ENCODE results near the gene TPCN2.
"Not testable (repeated sequence)": the region's sequence is repeated elsewhere in the genome, so short reads cannot be mapped to it uniquely, and the experiment has no call there.

TPCN2 gene

DNA sequence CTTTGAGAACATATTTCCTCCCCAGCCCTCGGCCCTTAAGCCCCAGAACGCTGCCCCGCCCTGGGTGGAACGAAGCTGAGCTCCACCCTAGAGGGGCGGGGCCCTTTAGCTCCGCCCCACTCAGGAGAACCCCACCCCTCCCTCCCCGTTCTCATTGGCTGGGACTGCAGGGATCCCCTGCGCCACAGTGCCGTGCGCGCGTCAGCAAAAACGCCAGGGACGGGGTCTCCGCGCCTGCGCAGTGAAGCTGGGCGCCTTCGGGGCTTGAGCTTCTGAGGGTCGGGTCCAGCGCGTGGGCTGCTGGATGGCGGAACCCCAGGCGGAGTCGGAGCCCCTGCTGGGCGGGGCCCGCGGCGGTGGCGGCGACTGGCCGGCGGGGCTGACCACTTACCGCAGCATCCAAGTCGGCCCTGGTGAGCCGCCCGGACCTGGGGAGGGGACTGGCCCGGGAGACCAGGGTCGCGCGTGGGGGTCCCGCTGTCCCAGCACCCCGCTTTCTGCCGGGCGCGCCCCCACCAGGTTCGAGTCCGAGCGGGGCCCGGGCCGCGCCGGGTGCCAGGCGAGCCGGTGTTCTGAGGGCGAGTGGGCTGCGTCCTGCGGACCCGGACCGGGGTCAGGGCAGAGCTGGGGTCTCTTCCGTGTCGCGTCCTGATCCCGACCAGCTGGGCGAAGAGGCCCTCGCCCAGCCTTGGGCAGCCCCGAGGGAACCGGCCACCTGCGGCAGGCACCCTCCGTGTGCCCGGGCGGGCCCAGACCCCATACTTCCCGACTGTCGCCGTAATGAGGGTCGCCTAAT lies at the start of gene TPCN2:
Gene TPCN2, plus strand, starts transcription at position 239 of the 796 bp plus-strand sequence. Its CDS starts 66 bp downstream, at position 305.
- peak; percentile 84 for DNase-seq

GRCh38 chr11:68999093-68999747 lies 49.5 kb upstream of the TPCN2 start:
- DNase-seq, result no peak

DNA sequence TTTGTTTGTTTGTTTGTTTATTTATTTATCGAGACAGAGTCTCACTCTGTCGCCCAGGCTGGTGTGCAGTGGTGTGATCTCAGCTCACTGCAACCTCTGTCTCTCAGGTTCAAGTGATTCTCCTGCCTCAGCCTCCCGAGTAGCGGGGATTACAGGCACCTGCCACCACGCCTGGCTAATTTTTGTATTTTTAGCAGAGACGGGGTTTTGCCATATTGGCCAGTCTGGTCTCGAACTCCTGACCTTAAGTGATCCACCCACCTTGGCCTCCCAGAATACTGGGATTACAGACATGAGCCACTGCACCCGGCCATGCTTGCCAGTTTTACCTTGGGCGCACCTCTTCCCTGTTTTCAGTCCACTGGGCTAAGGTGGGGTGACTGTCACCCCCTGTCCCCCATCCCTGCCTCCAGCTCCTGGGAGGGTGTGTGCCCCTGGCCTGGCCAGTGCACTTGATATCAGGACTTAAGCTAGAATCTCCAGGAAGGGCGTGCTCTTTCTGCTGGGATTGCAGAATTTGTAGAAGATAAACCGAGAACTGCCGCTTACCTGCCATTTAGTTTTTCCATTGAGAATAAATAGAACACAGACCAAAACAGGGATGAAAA lies 48.9 kb upstream of the TPCN2 start:
- DNase-seq, result not testable (repeated sequence)

GRCh38 chr11:69000391-69000790 lies 48.3 kb upstream of the TPCN2 start:
- DNase-seq, result no peak

DNA sequence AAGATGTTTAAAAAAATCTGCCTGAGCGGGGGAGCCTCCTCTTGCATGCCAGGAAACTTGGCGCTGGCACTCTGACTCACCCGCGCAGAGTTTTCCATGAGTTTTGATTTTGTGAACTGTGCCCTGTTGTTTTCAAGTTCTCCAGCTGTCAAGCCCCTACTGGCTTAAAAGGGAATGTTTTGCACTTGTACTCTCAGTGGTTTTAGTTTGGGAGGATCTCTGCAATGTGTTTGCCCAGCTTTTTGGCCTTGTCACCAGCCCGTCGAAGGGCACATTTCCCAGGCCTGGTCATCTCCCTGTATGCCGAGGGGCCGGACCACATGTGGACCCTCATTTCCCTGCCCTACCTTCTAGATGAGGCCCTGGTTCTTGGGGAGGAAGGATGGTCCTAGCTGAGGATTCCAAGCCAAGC lies 47.9 kb upstream of the TPCN2 start:
- peak; percentile 69 for DNase-seq

- no peak for DNase-seq
These were observed 47.3 kb upstream of the TPCN2 start for GRCh38 chr11:69001243-69002081.

- DNase-seq, result no peak
These were observed 46.6 kb upstream of the TPCN2 start for GRCh38 chr11:69002110-69002569.

- DNase-seq, result no peak
These were observed 46.0 kb upstream of the TPCN2 start for GRCh38 chr11:69002570-69003231.

DNA sequence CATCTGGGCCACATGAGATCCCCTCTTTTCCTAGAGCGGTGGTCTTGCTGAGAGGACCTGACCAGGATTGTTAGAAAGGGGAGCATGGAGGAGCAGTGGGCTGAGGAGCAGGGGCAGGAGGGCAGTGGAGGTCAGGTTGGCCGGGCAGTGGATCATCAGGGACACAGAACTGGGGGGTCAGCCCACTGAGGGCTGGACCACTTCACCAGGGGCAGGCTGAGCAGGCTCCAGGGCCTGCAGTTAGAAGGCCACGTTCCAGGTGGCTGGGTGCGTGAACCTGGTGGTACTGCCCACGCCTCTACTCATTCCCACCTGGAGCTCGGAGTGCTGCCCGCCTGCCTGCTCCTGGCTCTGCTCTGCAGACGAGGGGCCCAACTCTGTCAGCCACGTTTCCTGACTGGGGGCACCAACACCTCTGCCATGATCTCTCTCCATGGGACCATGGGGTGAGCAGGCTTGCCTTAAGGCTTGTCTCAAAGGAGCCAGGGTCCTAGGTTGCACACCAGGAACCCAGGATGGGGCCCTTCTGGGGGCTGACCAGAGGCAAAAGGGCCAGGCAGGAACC lies 45.3 kb upstream of the TPCN2 start:
- DNase-seq, result no peak

- DNase-seq, result no peak
These were observed 44.8 kb upstream of the TPCN2 start for GRCh38 chr11:69003866-69004367.

DNA sequence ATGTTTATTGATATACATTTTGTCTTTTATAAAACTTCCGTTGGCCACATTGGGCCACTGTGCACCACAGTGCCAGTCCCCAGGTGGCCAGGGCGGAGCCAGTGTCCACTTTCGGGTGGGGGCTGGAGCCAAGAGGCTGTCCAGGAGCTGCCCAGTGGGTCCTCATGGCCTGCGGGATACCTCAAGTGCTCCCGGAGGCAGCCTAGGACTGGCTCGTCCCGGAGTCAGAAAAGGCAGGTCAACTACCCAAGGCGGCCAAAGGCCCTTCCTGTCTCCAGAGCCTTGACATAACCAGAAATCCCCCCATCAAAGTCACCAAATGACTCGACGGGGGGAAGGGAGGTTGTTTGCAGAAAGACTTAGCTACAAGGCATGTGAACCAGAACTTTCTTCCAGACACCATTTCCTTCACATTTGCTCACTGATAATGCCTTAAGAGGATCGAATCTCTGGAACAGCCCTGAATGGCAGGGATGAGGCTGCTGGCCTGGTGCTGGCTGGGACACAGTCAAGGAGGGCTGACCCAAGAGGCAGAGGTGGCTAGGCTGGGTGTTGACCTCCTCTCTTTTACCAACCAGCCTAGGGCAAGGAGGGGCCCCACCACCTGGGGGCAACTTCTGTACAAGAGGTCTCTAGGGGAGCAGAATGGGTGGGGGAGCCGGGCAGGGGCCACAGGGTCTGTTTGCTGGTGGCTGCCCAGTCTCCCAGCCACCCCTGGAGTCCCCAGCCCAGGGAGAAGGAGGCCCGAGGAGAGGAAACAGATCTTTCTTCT lies 44.1 kb upstream of the TPCN2 start:
- no peak for DNase-seq

DNA sequence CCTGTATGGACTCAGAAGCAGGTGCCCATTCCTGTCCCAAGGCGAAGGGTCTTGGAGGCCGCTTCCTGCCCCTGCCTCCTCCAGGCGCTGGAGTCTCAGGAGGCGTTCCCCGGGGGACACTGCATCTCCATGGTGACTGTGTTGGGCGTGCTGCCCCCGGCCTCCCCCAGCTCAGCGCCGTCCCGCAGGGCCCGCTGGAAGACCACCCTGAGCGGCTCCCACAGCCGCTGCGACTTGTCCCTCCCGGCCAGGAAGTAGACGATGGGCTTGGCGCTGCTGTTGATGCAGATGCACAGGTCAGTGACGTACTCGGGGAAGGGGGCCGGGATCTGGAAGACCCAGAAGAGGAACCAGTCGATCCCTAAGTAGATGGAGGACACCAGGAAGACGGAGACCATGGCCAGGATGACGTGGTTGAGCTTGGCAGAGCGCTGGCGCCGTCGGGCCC lies 43.5 kb upstream of the TPCN2 start:
- DNase-seq, result no peak

DNA sequence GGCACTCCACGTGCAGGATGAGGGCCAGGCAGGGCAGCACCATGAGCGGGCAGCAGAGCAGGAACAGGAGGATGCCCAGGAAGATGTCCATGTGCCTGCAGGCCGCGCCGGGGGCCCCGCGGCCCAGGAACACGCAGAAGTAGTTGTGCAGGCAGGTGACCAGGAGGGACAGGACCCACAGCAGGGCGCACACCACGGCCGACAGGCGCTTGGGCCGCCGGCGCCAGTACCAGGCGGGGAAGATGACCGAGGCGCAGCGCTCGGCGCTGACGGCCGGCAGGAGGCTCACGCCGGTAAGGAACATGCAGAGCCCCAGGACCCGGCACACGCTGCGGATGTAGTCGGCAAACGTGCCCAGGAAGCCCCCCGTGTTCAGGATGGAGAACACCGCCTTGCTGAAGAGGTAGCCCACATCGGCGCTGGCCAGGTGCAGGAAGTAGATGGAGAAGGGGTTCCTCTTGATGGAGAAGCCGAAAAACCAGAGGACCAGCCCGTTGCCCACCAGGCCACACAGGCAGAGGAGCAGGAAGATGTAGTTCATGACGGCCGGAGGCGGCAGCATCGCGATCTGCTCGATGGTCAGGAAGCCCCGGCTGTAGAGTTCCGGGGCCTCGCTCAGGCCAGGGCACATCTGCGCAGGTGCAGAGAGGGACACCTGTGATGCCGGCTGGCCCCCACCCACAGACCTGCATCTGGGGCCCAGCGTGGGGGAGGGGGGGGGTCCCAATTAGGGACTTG lies 42.9 kb upstream of the TPCN2 start:
- no peak for DNase-seq

DNA sequence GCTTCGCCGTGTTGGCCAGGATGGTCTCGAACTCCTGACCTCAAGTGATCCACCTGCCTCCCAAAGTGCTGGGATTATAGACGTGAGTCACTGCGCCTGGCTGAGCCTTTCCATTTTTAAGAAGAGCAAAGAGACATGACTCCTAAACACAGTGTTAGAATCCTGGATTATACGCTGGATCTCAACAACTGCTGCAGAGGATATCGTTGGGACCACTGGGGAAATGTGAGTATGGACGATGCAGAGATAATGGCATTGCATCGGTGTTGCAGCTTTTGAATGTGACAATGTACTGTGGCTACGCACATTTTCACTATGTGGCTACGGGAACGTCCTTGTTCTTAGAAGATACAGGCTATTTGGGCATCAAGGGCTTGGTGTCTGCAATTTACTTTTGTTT lies 41.9 kb upstream of the TPCN2 start:
- DNase-seq, result no peak

GRCh38 chr11:69007975-69008381 lies 40.8 kb upstream of the TPCN2 start:
- DNase-seq, result peak; percentile 33

GRCh38 chr11:69008737-69009440 lies 39.8 kb upstream of the TPCN2 start:
- peak; percentile 89 for DNase-seq

DNA sequence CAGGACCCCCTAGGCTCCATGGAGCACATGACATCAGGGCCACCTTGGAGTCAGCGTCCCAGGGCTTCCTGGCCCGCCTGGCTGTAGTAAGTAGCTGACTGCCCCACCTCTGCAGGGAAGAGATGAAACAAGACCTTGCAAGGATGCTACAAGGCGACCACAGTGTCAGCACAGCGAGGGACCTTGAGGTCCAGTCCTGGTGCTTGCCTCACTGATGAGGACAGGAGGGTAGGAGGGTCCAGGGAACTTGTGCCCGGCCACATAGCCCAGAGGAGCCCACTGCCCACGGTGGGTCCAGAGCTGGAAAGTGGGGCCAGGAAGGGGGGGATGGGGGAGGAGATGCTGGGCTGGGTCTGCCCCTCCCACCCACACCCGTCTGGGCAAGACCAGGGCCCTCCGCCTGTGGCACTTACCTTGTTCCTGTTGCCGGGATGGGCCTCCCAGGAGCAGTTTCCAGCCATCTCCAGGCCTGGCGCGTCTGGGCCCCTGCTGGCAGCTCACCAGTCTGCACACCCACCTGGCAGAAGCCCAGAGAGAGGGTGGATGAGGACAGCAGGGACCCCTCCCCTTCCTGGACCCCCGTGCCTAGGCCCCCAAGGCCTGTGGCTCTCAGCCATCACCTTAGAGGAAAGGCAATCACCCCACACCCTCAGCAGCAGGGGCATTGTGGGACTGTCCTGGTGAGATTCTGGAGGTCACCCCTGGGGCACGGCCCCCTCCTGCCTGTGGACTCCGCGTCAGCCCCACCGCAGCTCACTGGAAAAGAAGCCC lies 39.1 kb upstream of the TPCN2 start:
- no peak for DNase-seq

- no peak for DNase-seq
These were observed 38.3 kb upstream of the TPCN2 start for GRCh38 chr11:69010361-69010891.
